ENCODE data around the gene FAM107B. TPM values are rescaled to one million over a fixed set of nuclear protein-coding genes. Genes with fewer than 3 reads are reported as not detected.

Gene FAM107B
- total RNA-seq, 4 donors from 2014 or later, result 31.5 to 59.0 (median 39.3) TPM

DNA sequence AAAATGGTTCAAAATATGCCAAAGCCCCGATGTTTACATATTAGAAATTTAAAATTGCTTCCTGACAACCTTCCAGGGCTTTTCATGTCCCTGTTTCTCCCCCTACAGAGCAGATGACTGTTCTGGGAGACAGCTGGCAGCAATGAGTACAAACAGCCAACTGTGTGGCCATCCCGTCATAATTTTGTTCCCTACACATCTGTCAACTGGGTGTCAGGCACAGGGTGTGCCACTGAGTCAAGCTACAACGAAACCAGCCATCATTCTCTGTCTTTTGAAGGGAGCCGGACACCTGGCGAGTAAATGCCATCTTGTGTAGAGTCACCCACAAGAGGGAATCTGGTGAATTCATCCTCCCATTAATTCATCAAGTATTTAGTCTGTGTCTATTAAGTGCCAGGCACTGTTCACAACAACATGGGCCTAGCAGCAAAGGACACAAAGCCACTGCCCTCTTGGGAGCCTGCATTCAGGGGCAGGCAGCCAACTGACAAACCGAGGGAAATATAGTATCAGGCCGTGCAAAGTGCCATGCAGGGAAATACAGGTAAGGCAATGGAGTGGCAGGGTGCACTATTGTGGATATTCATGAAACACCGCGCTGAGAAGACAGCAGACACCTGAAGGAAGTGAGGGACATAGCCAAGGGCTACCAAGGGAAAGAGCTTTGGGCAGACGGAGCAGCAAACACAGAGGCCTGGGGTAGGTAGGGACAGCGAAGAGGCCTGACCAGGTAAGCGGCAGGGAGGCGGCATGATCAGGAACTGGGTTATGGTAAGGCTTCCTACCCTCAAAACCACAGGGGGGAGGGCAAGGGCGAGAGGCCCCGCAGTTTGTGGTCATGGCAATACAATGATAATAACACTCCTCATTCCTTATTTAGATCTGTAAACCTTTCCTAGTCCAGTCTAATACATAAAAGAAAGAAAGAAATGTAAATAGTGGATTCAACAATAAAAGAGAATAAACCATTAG is 213.6 kb downstream of the FAM107B start:
- TF ChIP-seq, protein P1, sequence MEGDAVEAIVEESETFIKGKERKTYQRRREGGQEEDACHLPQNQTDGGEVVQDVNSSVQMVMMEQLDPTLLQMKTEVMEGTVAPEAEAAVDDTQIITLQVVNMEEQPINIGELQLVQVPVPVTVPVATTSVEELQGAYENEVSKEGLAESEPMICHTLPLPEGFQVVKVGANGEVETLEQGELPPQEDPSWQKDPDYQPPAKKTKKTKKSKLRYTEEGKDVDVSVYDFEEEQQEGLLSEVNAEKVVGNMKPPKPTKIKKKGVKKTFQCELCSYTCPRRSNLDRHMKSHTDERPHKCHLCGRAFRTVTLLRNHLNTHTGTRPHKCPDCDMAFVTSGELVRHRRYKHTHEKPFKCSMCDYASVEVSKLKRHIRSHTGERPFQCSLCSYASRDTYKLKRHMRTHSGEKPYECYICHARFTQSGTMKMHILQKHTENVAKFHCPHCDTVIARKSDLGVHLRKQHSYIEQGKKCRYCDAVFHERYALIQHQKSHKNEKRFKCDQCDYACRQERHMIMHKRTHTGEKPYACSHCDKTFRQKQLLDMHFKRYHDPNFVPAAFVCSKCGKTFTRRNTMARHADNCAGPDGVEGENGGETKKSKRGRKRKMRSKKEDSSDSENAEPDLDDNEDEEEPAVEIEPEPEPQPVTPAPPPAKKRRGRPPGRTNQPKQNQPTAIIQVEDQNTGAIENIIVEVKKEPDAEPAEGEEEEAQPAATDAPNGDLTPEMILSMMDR (IDR thresholded peaks at IDR 0.05; ENCODE audit: low read depth), result no peak

- TF ChIP-seq, protein P1 (IDR thresholded peaks at IDR 0.05; ENCODE audit: low read depth), result no peak
These were observed 214.4 kb downstream of the FAM107B start for GRCh38 chr10:14560274-14560673.

GRCh38 chr10:14558025-14558424 is 216.7 kb downstream of the FAM107B start:
- TF ChIP-seq, protein P1 (IDR thresholded peaks at IDR 0.05; ENCODE audit: low read depth), result no peak

GRCh38 chr10:14557567-14557966 is 217.1 kb downstream of the FAM107B start:
- TF ChIP-seq, protein P1 (IDR thresholded peaks at IDR 0.05; ENCODE audit: low read depth), result no peak

GRCh38 chr10:14556285-14556956 is 218.3 kb downstream of the FAM107B start:
- TF ChIP-seq, protein P1 (IDR thresholded peaks at IDR 0.05; ENCODE audit: low read depth), result no peak

DNA sequence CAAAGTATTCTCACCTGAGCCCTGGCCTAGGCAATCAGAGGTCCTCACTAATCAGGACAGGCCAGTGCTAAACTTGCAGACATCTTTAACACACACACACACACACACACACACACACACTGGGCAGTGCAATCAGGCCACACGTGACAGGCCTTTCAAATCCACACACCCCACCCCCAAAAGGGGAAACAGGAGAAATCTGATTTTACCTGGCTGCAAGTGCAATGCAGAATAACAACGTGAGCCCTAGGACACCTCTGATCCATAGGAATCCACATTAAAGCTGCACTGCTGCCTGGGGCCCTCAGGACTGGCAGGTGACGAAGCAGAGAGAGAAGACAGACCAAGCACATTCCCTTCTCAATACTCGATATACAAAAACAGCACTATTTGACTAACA is 218.9 kb downstream of the FAM107B start:
- TF ChIP-seq, protein P1 (IDR thresholded peaks at IDR 0.05; ENCODE audit: low read depth), result no peak

Data from subcutaneous adipose tissue (tissue), 4 donors.